DMS153 (cell line): Measurements from ENCODE around the gene REC114.
"Not testable (repeated sequence)": the region's sequence is repeated elsewhere in the genome, so short reads cannot be mapped to it uniquely, and the experiment has no call there.

Experiments used
- DNase-seq: peaks from one replicate; lab custom pipeline; 2025; lab: John Stamatoyannopoulos, UW

Gene REC114

DNA sequence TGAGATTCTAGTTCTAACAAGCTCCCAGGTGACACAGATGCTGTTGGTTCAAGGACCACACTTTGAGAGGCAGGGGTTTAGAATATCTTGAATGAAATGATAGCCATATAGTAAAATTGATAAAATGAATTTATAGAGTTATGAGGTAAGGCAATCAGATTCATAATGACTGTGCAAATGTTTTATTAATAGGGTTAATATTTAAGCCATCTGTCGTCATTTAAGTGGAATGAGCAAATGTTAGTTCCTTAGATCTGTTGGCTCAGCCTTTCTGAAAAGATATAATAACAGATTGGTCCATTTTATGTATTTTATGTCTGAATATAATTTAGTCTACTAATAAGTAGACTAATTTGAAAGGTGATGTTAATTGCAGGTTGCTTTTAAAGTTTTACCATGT lies 12.9 kb downstream of the REC114 start:
- DNase-seq = no peak

DNA sequence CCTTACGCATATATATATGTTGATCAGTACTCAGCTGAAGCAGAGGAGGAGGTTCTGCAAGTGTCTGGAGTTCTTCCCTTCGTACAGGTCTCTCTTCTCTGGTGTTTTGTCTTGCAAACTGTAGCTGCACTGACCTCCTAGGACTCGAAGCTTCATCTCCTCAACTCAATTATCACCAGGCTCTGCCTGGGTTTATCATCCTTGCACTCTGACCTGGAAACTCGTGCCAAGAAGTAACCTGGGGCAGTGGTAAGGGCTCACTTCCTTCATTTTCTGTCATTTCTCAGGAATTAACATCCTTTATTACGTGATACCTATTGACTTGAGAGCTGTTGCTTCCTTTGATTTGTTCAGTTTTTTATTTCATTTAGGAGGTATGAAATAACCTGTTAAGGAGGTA lies 14.4 kb downstream of the REC114 start:
- DNase-seq = no peak

DNA sequence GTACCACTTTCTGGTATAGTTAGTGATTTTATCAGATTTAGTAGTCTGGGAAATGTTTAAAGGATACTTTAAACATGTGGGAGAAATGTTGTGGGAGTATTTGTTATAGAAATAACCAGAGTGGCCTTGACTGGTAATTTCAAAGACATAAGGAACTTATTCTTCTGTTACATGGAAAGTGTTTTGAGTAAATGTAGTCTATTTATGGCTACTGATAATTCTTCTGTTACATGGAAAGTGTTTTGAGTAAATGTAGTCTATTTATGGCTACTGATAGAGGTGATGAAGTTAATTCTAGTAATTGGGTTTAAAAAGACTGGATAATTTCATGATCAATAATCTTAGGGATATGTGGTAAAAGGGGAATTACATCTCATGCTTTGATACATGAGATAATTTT lies 17.7 kb downstream of the REC114 start:
- DNase-seq = no peak

DNA sequence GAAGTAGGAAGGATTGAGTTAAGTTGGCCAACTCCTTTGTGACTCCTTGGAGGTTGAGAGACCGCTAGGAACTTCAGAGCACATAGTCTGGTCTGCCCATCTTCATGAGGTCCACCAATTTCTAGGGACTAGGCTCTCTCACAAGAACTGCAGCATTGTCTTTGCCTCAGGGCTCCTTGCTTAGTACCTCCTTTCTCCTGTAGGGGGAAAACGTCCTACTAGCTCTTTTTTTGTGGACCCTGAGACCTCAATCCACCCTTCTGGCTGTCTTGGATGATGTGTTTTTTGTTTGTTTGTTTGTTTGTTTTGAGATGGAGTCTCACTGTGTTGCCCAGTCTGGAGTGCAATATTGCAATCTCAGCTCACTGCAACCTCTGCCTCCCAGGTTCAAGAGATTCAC lies 21.6 kb downstream of the REC114 start:
- DNase-seq = no peak

DNA sequence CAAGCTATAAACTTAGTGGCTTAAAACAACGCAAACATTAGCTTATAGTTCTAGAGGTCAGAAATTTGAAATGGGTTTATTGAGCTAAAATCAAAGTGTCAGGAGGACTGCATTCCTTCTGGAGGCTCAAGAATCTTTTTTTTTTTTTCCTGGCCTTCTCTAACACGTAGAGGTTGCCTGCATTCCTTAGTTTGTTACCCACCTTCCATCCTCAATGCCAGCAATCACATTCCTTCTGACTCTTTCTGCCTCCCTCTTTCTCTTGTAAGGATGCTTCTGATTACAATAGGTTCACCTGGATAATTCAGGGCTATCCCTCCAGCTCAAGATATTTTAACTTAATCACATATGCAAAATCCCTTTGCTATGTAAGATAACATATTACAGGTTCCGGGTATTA lies 24.8 kb downstream of the REC114 start:
- no peak for DNase-seq

DNA sequence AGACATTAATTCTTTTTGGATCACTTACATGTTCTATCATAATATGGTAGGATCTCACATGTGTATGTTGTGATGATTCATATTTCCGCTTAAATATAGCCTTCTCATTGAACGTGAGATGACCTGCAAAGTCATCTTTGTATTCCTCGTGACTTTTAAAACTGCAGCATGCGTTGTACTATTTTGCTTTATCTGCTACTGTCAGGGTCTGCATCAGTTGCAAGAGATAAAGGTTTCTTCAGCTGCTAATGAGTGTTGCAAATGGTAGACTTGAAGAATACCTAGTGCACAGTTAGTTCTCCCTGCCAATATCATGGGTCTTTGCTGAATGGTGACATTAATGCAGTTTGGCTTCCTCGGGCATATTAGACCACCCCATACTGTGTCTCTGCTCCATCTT lies 31.8 kb downstream of the REC114 start:
- no peak for DNase-seq

DNA sequence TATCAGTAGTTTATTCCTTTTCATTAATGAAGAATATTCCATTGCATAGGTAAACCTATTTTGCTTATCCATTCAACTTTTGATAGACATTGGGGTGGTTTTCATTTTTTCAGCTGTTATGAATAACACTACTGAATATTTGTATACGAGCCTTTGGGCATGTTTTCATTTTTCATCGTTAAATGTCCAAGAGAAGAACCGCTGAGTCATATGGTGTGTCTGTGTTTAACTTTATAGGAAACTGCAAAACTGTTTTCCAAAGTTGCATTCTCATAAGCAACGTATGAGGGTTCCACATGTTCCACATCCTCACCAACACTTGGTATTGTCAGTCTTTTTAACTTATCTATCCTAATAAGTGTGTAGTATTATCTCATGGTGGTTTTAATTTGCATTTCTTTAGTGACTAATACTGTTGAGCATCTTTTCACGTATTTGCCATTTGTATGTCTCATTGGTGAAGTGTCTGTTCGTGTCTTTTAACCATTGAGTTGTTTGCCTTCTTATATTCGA lies 33.8 kb downstream of the REC114 start:
- DNase-seq = no peak

DNA sequence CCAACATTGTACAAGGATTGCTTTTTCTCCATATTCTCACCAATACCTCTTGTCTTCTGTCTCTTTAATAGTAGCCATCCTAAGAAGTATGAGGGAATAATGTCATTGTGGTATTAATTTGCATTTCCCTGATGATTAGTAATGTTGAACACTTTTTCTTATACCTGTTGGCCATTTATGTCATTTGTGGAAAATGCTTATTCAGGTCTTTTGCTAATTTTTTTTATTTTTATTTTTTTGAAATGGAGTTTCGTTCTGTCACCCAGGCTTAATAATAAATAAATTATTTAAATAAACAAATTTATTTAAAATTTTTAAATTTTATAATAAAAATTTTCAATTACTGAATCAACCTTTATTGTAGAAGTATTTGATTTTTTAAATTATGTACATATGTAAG lies 37.1 kb downstream of the REC114 start:
- DNase-seq = no peak

DNA sequence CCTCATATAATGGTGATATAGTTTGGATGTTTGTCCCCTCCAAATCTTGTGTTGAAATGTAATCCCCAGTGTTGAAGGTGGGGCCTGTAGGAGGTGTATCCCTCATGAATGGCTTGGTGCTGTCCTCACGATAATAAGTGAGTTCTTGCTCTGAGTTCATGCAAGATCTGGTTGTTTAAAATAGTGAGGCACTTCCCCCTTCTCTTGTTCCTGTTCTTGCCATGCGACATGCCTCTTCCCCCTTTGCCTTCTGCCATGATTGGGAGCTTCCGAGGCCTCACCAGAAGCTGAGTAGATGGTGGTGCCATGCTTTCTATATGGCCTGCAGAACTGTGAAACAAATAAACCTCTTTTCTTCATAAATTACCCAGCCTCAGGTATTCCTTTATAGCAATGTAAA lies 39.2 kb downstream of the REC114 start:
- no peak for DNase-seq

DNA sequence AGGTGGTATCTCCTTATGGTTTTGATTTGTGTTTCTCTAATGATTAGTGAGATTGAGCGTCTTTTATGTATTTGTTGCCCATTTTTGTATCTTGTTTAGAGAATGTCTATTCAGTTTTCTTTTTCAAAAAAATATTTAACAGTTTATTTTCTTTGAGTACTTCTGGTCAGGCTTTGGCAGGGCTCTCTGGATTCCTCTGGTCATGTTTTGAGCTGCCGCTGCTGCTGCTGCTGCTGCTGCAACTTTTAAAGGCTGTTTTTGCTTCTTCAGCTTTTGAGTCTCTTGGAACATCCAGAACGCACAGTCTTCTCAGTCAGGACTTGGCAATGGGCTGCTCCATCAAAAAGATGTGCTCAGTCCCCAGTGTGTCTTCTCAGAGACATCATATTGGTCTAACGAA lies 40.1 kb downstream of the REC114 start:
- DNase-seq = no peak

DNA sequence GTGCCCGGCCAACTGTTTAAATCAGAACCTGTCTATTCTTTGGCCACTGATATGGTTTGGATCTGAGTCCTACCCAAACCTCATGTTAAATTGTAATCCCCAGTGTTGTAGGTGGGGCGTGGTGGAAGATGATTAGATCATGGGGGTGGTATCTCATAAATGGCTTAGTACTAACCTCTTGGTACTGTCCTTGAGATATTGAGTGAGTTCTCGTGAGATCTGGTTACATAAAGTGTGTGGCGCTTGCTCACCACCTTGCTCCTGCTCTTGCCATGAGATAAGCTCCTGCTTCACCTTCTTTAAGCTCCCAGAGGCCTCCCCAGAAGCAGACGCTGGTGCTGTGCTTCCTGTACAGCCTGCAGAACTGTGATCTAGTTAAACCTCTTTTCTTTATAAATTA lies 42.4 kb downstream of the REC114 start:
- DNase-seq = no peak

DNA sequence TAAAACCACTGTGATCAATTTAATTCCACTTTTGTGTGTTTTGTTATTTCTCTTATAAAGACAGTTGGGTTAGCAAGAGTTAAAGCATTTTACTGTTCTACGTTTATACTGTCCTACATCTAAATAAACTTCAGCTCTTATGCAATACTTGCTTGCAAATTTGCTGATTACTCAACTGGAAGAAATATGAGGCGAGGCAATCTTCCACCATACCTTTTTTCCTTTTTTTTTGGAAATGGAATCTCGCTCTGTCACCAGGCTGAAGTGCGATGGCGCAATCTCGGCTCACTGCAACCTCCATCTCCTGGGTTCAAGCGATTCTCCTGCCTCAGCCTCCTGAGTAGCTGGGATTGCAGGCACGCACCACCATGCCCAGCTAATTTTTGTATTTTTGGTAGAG lies 42.9 kb downstream of the REC114 start:
- not testable (repeated sequence) for DNase-seq

DNA sequence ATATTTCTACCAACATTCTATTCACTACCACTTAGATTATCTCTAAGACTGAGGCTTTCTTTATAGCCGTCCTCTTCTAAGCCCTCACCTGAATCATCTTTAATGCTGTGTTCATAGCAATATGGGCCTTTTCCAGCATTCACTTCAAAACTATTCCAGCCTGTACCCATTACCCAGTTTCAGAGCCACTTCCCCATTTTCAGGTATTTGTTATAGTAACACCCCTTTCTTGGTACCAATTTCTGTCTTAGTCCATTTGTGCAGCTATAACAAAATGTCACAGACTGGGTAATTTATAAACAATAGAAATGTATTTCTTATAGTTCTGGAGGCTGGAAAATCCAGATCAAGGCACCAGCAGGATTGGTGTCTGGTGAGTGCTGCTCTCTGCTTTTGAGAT lies 45.7 kb downstream of the REC114 start:
- DNase-seq = no peak

DNA sequence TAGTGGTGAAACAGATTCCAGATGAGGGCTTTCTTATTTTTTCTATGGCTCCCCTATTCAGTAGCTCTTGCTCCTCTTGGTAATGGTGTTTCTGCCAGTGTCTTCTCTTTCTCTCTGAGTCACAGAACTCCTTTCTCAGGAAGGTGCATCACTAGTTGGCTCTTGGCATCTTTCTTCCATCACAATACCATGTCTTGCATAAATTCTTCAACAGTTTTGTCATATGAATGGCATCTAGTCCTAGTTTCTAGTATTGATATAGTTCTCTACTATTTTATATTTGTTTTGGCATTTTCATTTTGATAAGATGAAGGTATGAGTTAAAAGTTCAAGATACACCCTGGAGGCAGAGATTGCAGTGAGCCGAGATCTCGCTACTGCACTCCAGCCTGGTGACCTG lies 51.0 kb downstream of the REC114 start:
- no peak for DNase-seq

DNA sequence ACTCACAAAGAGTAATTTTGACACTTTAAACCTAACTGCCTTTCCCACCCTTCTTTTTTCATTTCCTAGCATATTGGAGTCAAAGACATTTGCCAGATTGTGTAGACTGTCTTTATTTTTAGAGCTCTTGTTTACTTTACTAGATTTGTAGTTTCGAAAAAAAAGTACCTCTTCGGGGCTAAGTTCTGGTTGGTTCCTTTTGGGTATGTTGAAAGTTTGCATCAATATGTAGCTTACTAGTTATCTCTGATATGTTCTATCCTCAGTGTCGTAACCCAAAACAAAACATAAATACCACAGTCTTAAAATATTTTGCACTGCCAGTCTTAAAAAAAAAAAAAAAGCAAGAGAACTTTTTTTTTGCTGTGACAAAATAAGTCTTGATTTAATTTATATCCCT lies 52.2 kb downstream of the REC114 start:
- no peak for DNase-seq

DNA sequence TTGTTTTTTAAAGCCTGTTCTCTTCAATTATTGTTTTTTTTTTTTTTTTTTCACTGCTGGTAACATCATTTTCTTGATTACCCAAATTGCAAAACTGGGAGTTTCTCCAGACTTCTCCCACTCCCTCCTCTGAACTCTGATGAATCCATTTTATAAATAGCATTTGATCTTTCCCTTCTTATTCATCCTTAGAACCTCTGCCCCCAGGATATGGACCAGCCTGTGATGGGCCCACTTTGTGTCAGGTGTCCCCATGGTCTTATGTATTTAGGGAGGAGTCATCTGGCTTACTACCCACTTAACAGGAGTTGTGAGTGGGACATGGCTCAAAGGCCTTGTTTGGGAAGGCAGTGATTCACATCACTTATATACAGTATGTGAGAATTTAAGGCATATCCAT lies 57.7 kb downstream of the REC114 start:
- DNase-seq = no peak

DNA sequence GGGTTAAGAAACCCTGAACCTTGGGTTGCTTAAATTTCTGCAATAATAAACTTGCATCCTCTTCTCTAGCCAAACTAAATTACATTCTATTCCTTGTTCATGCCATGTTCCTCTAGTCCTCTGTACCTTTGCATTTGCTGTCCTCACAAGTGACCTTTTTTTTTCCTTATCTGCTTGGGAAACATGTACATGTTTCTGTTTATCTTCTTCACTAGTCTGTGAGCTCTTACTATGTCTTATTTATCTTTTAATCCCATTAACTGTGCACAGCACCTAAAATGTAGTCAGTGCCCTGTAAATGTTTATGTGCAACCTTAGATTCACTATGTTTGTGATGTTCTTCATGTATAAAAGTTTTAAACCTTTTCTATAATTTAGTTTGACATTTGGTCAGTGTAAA lies 61.9 kb downstream of the REC114 start:
- DNase-seq = no peak

DNA sequence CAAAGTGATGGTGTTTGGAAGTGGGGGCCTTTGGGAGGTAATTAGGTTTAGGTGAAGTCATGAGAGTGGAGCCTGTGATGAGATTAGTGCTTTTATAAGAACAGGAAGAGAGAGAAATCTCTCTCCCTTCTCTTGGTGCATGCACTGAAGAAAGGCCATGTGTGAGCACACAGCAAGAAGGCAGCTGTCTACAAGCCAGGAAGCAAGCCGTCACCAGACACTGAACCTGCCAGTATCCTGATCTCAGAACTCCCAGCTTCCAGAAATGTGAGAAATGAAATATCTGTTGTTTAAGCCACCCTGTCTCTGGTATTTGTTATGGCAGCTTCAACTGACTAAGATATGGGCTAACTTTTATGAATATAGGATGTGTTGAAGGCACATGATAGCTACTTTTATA lies 72.6 kb downstream of the REC114 start:
- no peak for DNase-seq

DNA sequence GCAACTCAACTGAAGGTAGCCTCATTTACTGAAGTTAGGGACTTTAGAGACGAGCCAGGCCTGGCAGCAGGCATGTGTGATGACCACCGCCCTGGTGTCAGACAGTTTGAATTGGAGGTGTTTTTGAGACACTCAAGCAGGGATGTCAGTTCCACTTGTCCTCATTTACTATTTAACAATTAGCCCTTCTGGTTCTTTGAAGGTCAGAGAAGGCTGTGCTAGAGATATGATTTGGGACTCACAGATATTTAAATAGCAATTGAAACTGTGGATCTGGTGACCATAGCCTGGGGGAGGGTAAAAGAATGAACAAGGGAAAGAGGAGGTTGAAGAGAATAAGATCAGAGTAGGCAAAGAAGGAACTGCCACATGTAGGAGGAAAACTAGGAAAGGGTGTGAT lies 74.6 kb downstream of the REC114 start:
- DNase-seq = no peak

DNA sequence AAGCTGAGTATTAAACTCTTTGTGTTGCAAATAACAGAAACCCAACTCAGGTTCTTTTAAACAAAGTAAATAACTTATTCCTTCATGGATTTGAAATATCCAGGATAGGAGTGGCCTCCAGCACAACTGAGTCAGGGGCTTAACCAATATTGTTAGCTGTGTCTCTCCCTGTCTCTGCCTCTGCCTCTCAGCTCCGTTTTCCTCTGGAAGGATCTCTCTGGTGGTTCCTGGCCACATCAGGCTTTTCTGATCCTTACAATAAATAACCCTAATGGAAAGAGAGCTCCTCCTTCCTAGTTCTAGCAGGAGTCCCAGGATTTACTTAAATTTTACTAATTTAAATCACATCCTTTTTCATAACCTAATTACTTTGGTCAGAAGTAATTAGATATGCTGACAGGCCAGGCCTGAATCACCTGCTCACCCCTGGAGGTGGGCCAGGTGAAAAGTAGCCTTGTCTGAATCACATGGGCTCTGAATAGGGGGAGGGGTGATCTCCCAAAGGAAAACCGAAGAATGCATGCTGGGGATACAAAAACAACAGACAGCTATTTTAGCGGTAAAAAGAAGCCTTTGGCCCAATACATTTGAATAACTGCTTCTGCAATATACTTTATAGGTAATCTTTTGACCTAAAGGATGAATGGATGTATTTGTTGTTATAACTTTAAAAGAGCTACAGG lies 75.4 kb downstream of the REC114 start:
- DNase-seq = no peak

DNA sequence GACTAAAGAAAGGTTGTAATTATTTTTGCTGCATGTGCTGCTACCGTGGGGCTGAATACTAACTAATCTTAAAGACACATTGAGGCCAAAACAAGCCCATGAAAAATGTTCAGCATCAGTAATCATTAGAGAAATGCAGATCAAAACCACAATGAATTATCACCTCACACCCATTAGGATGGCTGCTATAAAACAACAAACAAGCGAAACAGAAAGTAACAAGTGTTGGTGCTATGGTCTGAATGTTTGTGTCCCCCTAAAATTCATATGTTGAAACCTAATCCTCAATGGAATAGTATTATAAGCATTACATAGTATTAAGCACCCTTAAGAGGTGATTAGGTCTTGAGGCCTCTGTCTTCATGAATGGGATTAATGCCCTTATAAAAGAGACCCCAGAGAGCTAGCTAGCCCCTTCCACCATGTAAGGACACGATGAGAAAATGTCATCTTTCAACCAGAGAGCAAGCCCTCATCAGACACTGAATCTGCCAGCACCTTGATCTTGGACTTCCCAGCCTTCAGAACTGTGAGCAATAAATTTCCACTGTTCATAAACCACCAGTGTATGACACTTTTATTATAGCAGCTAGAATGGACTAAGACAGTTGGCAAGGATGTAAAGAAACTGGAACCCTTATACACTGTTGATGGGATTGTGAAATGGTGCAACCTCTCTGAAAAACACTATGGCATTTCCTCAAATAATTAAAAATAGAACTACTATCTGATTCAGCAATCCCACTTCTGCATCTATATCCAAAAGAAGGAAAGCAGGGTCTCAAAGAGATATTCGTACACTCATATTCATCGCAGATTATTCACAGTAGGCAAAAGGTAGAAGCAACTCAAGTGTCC lies 76.1 kb downstream of the REC114 start:
- DNase-seq = no peak

DNA sequence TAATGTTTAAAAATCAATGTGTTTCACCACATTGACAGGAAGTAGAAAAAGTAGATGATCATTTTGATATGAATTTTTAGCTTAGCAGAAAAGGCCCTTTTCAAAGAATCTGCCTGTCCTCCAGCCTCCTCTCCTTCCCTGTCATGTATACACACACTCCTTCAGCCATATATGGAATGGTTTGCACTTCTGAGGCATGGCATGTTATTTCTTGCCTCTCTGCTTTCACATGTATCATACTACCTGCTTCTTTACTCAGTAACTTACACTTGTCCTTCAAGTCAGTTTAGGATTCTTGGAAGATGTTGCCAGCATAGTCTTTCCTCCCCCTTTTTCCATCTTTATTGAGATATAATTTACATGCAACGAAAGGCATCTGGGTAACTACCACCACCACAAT lies 79.0 kb downstream of the REC114 start:
- no peak for DNase-seq

DNA sequence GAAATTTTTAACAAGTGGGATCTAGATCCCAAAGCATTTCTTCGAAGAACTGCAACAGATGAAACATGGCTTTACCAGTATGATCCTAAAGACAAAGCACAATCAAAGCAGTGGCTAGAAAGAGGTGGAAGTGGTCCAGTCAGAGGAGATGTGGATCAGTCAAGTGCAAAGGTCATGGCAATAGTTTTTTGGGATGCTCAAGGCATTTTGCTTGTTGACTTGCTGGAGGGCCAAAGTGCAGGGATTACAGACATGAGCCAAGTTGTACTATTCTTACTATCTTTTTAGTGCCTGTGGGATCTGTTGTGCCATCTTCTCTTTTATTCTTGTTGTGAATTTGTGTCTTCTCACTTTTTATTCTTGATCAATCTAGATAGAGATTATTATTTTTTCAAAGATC lies 82.0 kb downstream of the REC114 start:
- DNase-seq = no peak

DNA sequence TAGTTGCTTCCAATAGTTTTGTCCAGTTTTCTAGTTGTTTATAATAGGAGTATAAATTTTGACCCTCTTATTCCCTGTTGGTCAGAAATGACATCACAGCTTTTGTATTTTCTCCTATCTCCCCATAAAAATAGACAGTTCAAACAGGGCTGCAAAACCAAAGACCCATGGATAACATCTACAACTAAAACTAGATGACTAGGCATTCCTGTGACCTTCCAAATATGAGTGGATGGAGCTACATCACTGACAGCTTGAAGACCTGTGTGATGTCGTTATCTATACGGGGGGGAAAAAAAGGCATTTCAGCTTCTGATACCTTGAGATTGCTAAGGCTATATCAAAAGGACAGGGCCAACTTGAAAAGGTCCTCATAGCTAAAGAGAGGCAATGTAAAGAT lies 84.6 kb downstream of the REC114 start:
- DNase-seq = no peak
